Mesenchymal stem cell (in vitro differentiated cells and primary cell): Measurements from ENCODE around the gene RAMP3.
"Not testable (repeated sequence)": the region's sequence is repeated elsewhere in the genome, so short reads cannot be mapped to it uniquely, and the experiment has no call there.

Experiments
- DNase-seq: peaks from one replicate; pipeline ENCODE4 v3.0.0-alpha.2; 2013
- H2AFZ ChIP-seq: one replicate; pipeline ENCODE4 v1.6.1; 2013; ENCODE audit warnings: low read depth, mild to moderate bottlenecking, control low read depth, inconsistent platforms, low read length, moderate library complexity
- H2AK5ac ChIP-seq: 2 replicates; pipeline ENCODE4 v1.6.1; 2013; ENCODE audit warnings: low read length, moderate library complexity, mild to moderate bottlenecking, inconsistent platforms; ENCODE audit not compliant: severe bottlenecking
- H2BK120ac ChIP-seq: one replicate; pipeline ENCODE4 v1.6.1; 2013; ENCODE audit warnings: low read depth, mild to moderate bottlenecking, inconsistent platforms, low read length, moderate library complexity
- H2BK12ac ChIP-seq, 2 experiments: one replicate each; pipeline ENCODE4 v1.6.1; 2013; ENCODE audit warnings: inconsistent platforms in 2 of 2, low read length in 2 of 2, mild to moderate bottlenecking in 2 of 2, moderate library complexity in 2 of 2, control low read depth in 1 of 2
- H2BK15ac ChIP-seq: one replicate; pipeline ENCODE4 v1.6.1; 2013; ENCODE audit warnings: mild to moderate bottlenecking, low read depth, inconsistent platforms; ENCODE audit not compliant: poor library complexity, severe bottlenecking
- H2BK5ac ChIP-seq: 2 replicates; pipeline ENCODE4 v1.6.1; 2013; ENCODE audit warnings: low read depth, mild to moderate bottlenecking, low read length, control low read depth, inconsistent platforms; ENCODE audit not compliant: poor library complexity, severe bottlenecking
- H3K14ac ChIP-seq, 2 experiments: one replicate each; pipeline ENCODE4 v1.6.1; 2013; ENCODE audit warnings: inconsistent platforms in 2 of 2, low read length in 2 of 2, control low read depth in 1 of 2, mild to moderate bottlenecking in 1 of 2, moderate library complexity in 1 of 2
- H3K18ac ChIP-seq, 2 experiments: one replicate each; pipeline ENCODE4 v1.6.1; 2013; ENCODE audit warnings: inconsistent platforms in 2 of 2, low read length in 2 of 2, control low read depth in 1 of 2, low read depth in 1 of 2, mild to moderate bottlenecking in 1 of 2
- H3K23ac ChIP-seq, 2 experiments: one replicate each; pipeline ENCODE4 v1.6.1; 2013; ENCODE audit warnings: inconsistent platforms in 2 of 2, low read length in 2 of 2, mild to moderate bottlenecking in 2 of 2, moderate library complexity in 2 of 2, control low read depth in 1 of 2
- H3K27ac ChIP-seq: 2 replicates; pipeline ENCODE4 v1.5.1; 2013; ENCODE audit warnings: mild to moderate bottlenecking, moderate library complexity, low read length, control low read depth, inconsistent platforms; ENCODE audit not compliant: poor library complexity, severe bottlenecking
- H3K27me3 ChIP-seq, 2 experiments: 2 replicates each; pipeline versions ENCODE4 v1.6.1 to v1.7.0; 2013; ENCODE audit warnings: low read length in 2 of 2, mild to moderate bottlenecking in 2 of 2, moderate library complexity in 2 of 2, control low read depth in 1 of 2, inconsistent platforms in 1 of 2; ENCODE audit not compliant: control insufficient read depth in 1 of 2, insufficient read depth in 1 of 2
- H3K36me3 ChIP-seq, 2 experiments: 2 replicates each; pipeline versions ENCODE4 v1.6.1 to v1.7.0; 2013; ENCODE audit warnings: low read length in 2 of 2, control low read depth in 1 of 2, inconsistent platforms in 1 of 2, low read depth in 1 of 2, mild to moderate bottlenecking in 1 of 2; ENCODE audit not compliant: insufficient read depth in 2 of 2, control insufficient read depth in 1 of 2
- H3K4ac ChIP-seq, 2 experiments: one replicate each; pipeline ENCODE4 v1.6.1; 2013; ENCODE audit warnings: inconsistent platforms in 2 of 2, low read length in 2 of 2, mild to moderate bottlenecking in 2 of 2, moderate library complexity in 2 of 2, control low read depth in 1 of 2, low read depth in 1 of 2
- H3K4me1 ChIP-seq: 2 replicates; pipeline ENCODE4 v1.6.1; 2013; ENCODE audit warnings: low read depth, low read length, control low read depth; ENCODE audit not compliant: control insufficient read depth, insufficient read depth
- H3K4me2 ChIP-seq: 2 replicates; pipeline ENCODE4 v1.6.1; 2013; ENCODE audit warnings: low read length, mild to moderate bottlenecking, inconsistent platforms; ENCODE audit not compliant: poor library complexity, severe bottlenecking
- H3K4me3 ChIP-seq, 2 experiments: 2 replicates each; pipeline versions ENCODE4 v1.5.1 to v1.7.0; 2013; ENCODE audit warnings: low read length in 2 of 2, mild to moderate bottlenecking in 2 of 2, control low read depth in 1 of 2, low read depth in 1 of 2; ENCODE audit not compliant: insufficient read depth in 1 of 2
- H3K79me1 ChIP-seq: replicated peaks from 2 replicates; pipeline ENCODE4 v1.6.1; 2013; ENCODE audit warnings: mild to moderate bottlenecking, control low read depth, low read length, inconsistent platforms; ENCODE audit not compliant: poor library complexity, severe bottlenecking
- H3K9ac ChIP-seq: 2 replicates; pipeline ENCODE4 v1.7.0; 2013; ENCODE audit warnings: mild to moderate bottlenecking, low read length, moderate library complexity
- H3K9me3 ChIP-seq: 2 replicates; pipeline ENCODE4 v1.7.0; 2013; ENCODE audit warnings: mild to moderate bottlenecking, low read length; ENCODE audit not compliant: control insufficient read depth
- H4K8ac ChIP-seq: one replicate; pipeline ENCODE4 v1.6.1; 2013; ENCODE audit warnings: inconsistent platforms, mild to moderate bottlenecking, low read length, moderate library complexity
- H4K91ac ChIP-seq: one replicate; pipeline ENCODE4 v1.6.1; 2013; ENCODE audit warnings: mild to moderate bottlenecking, low read length, inconsistent platforms
- whole genome bisulfite sequencing: methylation state at CpG from one replicate; pipeline ENCODE4 v1.1.7; 2013; ENCODE audit warnings: mixed read lengths; 5-methylcytosine and 5-hydroxymethylcytosine counted together

Gene RAMP3

DNA sequence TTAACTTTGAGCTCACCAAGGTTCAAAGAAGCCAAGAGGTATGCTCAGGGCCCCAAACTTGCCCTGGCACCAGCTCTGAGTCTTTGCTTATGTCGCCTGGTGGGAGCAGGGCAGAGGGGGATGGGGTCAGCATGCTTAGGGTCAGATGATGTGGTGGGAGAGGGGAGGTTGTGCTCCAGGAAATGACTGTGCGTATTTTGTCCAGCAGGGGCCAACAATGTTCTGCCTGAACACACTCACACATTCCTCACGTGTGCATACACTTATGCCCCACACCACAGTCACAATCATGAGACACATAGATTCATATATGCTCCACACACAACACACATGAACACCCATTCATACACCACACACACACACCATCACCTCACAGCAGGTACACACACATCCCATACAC, 4.4 kb upstream of the RAMP3 start:
- no peak overlapping the region for H2BK5ac ChIP-seq
- no peak overlapping the region for H3K23ac ChIP-seq
- no peak overlapping the region for H2BK15ac ChIP-seq
- no peak overlapping the region for H4K91ac ChIP-seq
- H2BK12ac ChIP-seq, result no peak overlapping the region
- 38% methylated on average over 3 of the region's 3 CpGs for WGBS
- H2AFZ ChIP-seq, result no peak overlapping the region
- peaks cover 9% of the 10 kb centered on the region for H3K4me1 ChIP-seq
- no peak overlapping the region for H2AK5ac ChIP-seq
- no peak overlapping the region for H3K18ac ChIP-seq
- H3K4ac ChIP-seq, result no peak overlapping the region
- peak; percentile 12 for DNase-seq
- no peak overlapping the region for H2BK120ac ChIP-seq
- no peak overlapping the region for H3K9ac ChIP-seq
- H3K14ac ChIP-seq, result no peak overlapping the region
- H4K8ac ChIP-seq, result no peak overlapping the region
- no peaks in the 10 kb centered on the region for H3K36me3 ChIP-seq
- no peaks in the 10 kb centered on the region for H3K79me1 ChIP-seq
- no peak overlapping the region for H3K4me3 ChIP-seq
- no peak overlapping the region for H3K4me2 ChIP-seq
- H3K27me3 ChIP-seq, result peaks cover 52 to 70% of the 10 kb centered on the region in 2 experiments
- H3K9me3 ChIP-seq, result no peaks in the 10 kb centered on the region
- no peak overlapping the region for H3K27ac ChIP-seq

DNA sequence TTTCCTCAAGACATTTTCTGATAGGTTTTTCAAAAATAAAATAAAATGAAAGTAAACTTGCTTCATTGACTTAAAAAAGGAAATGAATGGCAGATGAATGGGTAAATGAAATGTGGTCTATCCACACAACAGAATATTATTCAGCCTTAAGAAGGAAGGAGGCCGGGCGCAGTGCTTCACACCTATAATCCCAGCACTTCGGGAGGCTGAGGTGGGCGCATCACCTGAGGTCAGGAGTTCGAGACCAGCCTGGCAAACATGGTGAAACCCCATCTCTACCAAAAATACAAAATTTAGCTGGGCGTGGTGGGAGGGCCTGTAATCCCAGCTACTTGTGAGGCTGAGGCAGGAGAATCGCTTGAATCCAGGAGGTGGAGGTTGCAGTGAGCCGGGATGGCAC, 3.7 kb upstream of the RAMP3 start:
- H3K4me3 ChIP-seq, H3K9me3 ChIP-seq, H3K36me3 ChIP-seq, H3K14ac ChIP-seq, H2BK15ac ChIP-seq, H3K27ac ChIP-seq, H4K8ac ChIP-seq, H3K4me2 ChIP-seq, H2AK5ac ChIP-seq, H2AFZ ChIP-seq, H4K91ac ChIP-seq, H3K4ac ChIP-seq, H3K9ac ChIP-seq, H3K4me1 ChIP-seq, DNase-seq, H3K79me1 ChIP-seq, H3K23ac ChIP-seq, H2BK12ac ChIP-seq, H3K18ac ChIP-seq, H2BK5ac ChIP-seq, H2BK120ac ChIP-seq: not testable (repeated sequence)
- H3K27me3 ChIP-seq, result peaks cover 52 to 70% of the 10 kb centered on the region in 2 experiments
- 94% methylated on average over 8 of the region's 8 CpGs for whole genome bisulfite sequencing

DNA sequence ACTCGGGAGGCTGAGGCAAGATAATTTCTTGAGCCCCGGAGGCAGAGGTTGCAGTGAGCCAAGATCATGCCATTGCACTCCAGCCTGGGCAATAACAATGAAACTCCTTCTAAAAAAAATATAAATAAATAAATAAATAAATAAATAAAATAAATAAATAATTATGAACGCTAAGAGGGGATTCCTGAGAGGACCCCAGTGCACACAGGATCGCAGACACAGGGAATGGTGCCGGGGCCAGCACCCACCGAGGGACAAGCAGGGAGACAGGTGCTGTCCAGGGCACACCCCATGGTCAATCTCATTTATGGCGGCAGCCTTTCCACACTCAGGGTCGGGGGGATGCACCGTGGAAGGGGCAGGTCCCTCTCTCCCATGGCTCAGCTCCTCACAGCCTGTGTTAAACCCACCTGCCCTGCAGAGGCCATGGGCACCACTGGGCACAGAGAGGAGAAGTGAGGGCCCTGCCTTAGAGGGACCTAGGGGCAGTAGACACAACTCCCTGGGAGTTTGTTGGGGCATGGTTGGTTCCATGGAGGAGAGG, 2.2 kb upstream of the RAMP3 start:
- H3K79me1 ChIP-seq, result no peaks in the 10 kb centered on the region
- DNase-seq, result no peak
- no peak overlapping the region for H2AFZ ChIP-seq
- 89% methylated on average over 8 of the region's 9 CpGs for WGBS
- H3K36me3 ChIP-seq, result no peaks in the 10 kb centered on the region
- no peak overlapping the region for H3K9ac ChIP-seq
- H3K23ac ChIP-seq, result no peak overlapping the region
- no peak overlapping the region for H4K91ac ChIP-seq
- no peak overlapping the region for H4K8ac ChIP-seq
- H3K27ac ChIP-seq, result no peak overlapping the region
- H2BK5ac ChIP-seq, result no peak overlapping the region
- no peak overlapping the region for H3K14ac ChIP-seq
- peaks cover 9% of the 10 kb centered on the region for H3K4me1 ChIP-seq
- no peak overlapping the region for H2BK15ac ChIP-seq
- no peak overlapping the region for H2BK120ac ChIP-seq
- H3K27me3 ChIP-seq, result peaks cover 53 to 65% of the 10 kb centered on the region in 2 experiments
- H3K9me3 ChIP-seq, result no peaks in the 10 kb centered on the region
- no peak overlapping the region for H3K4ac ChIP-seq
- H3K4me3 ChIP-seq, result no peak overlapping the region
- no peak overlapping the region for H2BK12ac ChIP-seq
- H2AK5ac ChIP-seq, result no peak overlapping the region
- no peak overlapping the region for H3K18ac ChIP-seq
- H3K4me2 ChIP-seq, result no peak overlapping the region

DNA sequence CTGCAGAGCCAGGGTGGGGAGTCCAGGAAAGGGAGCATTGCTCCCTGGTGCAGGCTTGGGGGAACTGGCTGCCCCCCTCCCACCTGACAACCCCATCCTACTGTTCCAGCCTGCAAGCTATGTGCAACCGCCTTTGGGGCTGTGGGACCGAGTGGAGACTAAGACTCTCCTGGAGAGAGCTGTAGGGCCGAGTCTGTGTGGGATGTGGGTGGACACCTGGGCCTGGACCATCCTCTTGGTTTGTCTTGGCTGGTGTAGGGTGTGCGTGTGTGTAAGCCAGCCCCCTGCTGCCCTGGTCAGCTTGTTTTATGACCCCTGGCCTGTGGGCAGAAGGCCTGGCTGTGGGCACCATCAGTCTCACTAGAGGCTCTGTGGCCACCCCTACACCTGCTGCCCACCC, 1.6 kb upstream of the RAMP3 start:
- no peak overlapping the region for H2BK120ac ChIP-seq
- DNase-seq, result no peak
- no peak overlapping the region for H2AK5ac ChIP-seq
- no peak overlapping the region for H4K8ac ChIP-seq
- no peak overlapping the region for H2BK5ac ChIP-seq
- no peaks in the 10 kb centered on the region for H3K36me3 ChIP-seq
- peaks cover 56 to 64% of the 10 kb centered on the region in 2 experiments for H3K27me3 ChIP-seq
- peaks cover 9% of the 10 kb centered on the region for H3K4me1 ChIP-seq
- no peak overlapping the region for H2AFZ ChIP-seq
- no peak overlapping the region for H2BK15ac ChIP-seq
- no peak overlapping the region for H3K4ac ChIP-seq
- H3K23ac ChIP-seq, result no peak overlapping the region
- no peak overlapping the region for H3K4me2 ChIP-seq
- H3K27ac ChIP-seq, result no peak overlapping the region
- H3K14ac ChIP-seq, result no peak overlapping the region
- H4K91ac ChIP-seq, result no peak overlapping the region
- no peak overlapping the region for H3K18ac ChIP-seq
- no peak overlapping the region for H3K4me3 ChIP-seq
- no peak overlapping the region for H2BK12ac ChIP-seq
- H3K9me3 ChIP-seq, result no peaks in the 10 kb centered on the region
- H3K9ac ChIP-seq, result no peak overlapping the region
- H3K79me1 ChIP-seq, result no peaks in the 10 kb centered on the region
- 69% methylated on average over 2 of the region's 4 CpGs for WGBS
